Ovary (tissue), 9 donors: ENCODE results near the gene AANAT. TPM values are rescaled to one million over a fixed set of nuclear protein-coding genes. Genes with fewer than 3 reads are reported as not detected.

ENCODE experiments used
- DNase-seq, 5 donors: peaks; one replicate each; pipeline ENCODE4 v3.0.0-alpha.2; 2019 to 2020
- H3K27ac ChIP-seq, 2 donors: fragments of 200-600 bp; one replicate each; pipeline versions ENCODE4 v1.5.1 to v1.8.0; 2019 to 2022
- H3K27me3 ChIP-seq: fragments of 200-600 bp; one replicate; pipeline ENCODE4 v1.8.0; 2022
- H3K36me3 ChIP-seq: fragments of 200-600 bp; sonication (generic); one replicate; pipeline ENCODE4 v1.5.1; 2019
- H3K4me1 ChIP-seq: one replicate; pipeline ENCODE4 v1.8.1; 2013; ENCODE audit warnings: mild to moderate bottlenecking, moderate library complexity; ENCODE audit not compliant: insufficient read depth
- H3K4me3 ChIP-seq: fragments of 200-600 bp; sonication (generic); one replicate; pipeline ENCODE4 v1.5.1; 2017
- H3K9me3 ChIP-seq, 2 donors: fragments of 200-600 bp in 1 of 2; sonication (generic) in 1 of 2; one replicate each; pipeline versions ENCODE4 v1.5.1 to v1.8.1; 2013 to 2019; ENCODE audit warnings: mild to moderate bottlenecking in 1 of 2, moderate library complexity in 1 of 2
- EP300 ChIP-seq: sonication (generic); formaldehyde crosslinking; IDR thresholded peaks from one replicate; pipeline ENCODE4 v1.6.1; 2017; ENCODE audit warnings: antibody characterized with exemption
- POLR2A ChIP-seq: fragments of 450-650 bp; IDR thresholded peaks from one replicate; pipeline ENCODE4 v1.6.1; 2017; ENCODE audit warnings: antibody characterized with exemption, mild to moderate bottlenecking, moderate library complexity
- WGBS, 3 donors: extraction: QIAGEN DNeasy Blood & Tissue Kit in 1 of 3; methylation state at CpG; one replicate each; pipeline versions ENCODE4 v1.1.5 to v1.1.7; 2013 to 2017; 5-methylcytosine and 5-hydroxymethylcytosine counted together
- intact Hi-C, 4 donors: fragments of 100-400 bp; cut with DNase I; formaldehyde crosslinking; loops; one replicate each; pipeline versions ENCODE4 v1.11.0 to v1.15.1; 2022 to 2023
- polyA plus RNA-seq, 2 donors: library from polyadenylated mRNA; stranded (reverse); fragments of 200-250 nt in 1 of 2; fragments of 350-450 nt in 1 of 2; fragmentation: Illumina TruSeq in 1 of 2; extraction: RNeasy Lipid Tissue Mini Kit (QIAGEN cat#74804) in 1 of 2; gene quantifications; one replicate each; pipeline ENCODE4 v1.2.3, GENCODE V29; 2013 to 2014
- total RNA-seq, 7 donors: library from RNA; depleted of rRNA in 2 of 7; stranded (reverse); fragments of >200 nt in 2 of 7; fragmentation: NEBNext Ultra II Directional in 3 of 7; extraction: Animal tissue kit (Norgen Biotek cat#: 25700) in 3 of 7; gene quantifications; one replicate each; pipeline versions ENCODE4 v1.1.0 to v1.2.4, GENCODE V29; 2016 to 2023
- TF ChIP-seq, protein P1 (sequence below), 3 donors: fragments of 450-650 bp in 2 of 3; fragments of 200-600 bp in 1 of 3; IDR thresholded peaks; one replicate each; pipeline versions ENCODE4 v1.5.1 to v1.8.0; 2016 to 2022; ENCODE audit warnings: antibody characterized with exemption in 3 of 3, mild to moderate bottlenecking in 1 of 3
- donor health status: DM: no; HTN: no; CAD: no; lungs with moderate emphysema.
- donor health status: DM: no; HTN: no; CAD: no.
- donor health status: Bipolar disorder and iron deficiency.
- donor health status: DM: yes; HTN: yes; CAD: no.
- donor health status: DM: no; HTN: no; CAD: no.
- donor health status: DM: yes; HTN: yes; CAD: no.

The AANAT gene
- total and polyA plus RNA-seq, 9 donors: not detected

DNA sequence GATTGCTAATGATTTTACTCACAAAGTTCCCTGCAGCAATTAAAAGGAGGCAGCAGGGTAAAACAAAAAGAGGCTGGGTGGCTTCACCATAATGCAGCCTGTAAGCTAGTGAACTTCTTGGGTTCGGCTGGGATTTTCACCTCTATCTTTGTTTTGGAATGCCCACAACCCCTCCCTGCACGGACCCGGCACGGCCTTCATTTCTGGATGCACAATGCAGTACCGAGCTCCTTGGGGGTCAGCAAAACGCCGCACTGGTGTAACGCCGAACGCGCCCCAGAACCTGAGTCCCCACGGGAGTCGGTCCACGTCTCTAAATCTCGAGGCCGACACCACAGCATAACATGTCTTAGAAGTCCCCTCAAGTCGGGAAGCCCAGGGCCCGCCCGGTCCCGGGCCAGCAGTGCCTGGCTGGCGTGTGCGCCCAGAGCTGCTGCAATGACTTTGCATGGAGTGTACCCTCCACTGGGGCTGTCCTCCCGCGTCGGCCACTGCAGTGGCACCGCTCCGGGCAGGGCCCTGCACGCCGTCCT, 15.2 kb upstream of the AANAT start:
- Histone ChIP-seq H3K4me3 (peak overlapping the region; percentile 65), H3K27me3 (no peaks in the 10 kb centered on the region), H3K27ac (no peak overlapping the region), H3K36me3 (no peaks in the 10 kb centered on the region), H3K9me3 (no peaks in the 10 kb centered on the region), H3K4me1 (peaks cover 4% of the 10 kb centered on the region)
- intact Hi-C loops: loop anchor here in 1 of 4 donors (10.0 kb wide), 1 partner anchor 47 kb away; no protein-coding TSS in a partner anchor
- TF ChIP-seq EP300 (no peak), POLR2A (no peak)
- TF ChIP-seq, protein P1, sequence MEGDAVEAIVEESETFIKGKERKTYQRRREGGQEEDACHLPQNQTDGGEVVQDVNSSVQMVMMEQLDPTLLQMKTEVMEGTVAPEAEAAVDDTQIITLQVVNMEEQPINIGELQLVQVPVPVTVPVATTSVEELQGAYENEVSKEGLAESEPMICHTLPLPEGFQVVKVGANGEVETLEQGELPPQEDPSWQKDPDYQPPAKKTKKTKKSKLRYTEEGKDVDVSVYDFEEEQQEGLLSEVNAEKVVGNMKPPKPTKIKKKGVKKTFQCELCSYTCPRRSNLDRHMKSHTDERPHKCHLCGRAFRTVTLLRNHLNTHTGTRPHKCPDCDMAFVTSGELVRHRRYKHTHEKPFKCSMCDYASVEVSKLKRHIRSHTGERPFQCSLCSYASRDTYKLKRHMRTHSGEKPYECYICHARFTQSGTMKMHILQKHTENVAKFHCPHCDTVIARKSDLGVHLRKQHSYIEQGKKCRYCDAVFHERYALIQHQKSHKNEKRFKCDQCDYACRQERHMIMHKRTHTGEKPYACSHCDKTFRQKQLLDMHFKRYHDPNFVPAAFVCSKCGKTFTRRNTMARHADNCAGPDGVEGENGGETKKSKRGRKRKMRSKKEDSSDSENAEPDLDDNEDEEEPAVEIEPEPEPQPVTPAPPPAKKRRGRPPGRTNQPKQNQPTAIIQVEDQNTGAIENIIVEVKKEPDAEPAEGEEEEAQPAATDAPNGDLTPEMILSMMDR (IDR thresholded peaks at IDR 0.05): no peak
- no peak for DNase-seq
- WGBS, 3 donors: 0 to 2% (median 1%) methylated on average over 25 to 29 of the region's 29 CpGs

DNA sequence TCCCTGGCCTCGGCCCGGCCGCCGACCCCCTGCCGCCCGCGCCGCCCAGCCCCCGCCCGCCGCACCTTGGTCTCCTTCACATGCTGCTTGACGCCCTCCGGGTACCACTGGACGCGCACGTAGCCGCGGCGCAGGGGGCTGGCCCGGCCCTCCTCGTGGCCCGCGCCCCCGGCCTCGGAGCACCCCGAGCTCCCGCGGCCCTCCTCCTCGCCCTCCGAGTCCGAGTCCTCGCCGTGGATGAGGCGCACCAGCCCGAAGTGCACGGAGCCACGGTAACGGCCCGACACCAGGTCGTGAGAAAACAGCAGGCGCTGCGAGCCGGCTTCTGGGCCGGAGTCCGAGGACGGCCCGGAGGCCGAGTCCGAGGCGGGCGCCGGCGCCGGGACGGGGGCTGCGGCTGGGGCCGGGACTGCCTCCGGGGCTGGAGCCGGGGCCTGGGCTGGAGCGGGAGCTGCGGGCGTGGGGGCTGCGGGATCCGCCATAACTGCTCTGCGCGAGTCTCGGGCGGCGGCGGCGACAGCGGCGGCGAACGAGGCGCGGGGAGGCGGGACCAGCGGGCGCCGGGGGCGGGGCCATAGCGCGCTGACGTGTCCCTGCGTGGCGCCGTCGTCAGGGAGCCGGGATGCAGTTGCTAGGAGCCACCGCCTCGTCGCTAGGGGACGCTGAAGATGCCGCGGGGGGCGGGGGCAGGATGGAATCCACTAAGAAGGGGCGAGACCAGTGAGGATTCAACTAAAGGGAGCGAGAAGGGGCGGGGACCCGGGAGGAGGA, 14.6 kb upstream of the AANAT start, which contains the start of gene UBE2O:
Gene UBE2O (minus strand): TSS at position 493 of the 771 bp plus-strand sequence. CDS start 11 bp downstream, at position 482.
- Histone ChIP-seq H3K4me3 (peak within 1 kb of the TSS; percentile 65), H3K9me3 (no peaks in the 10 kb centered on the region), H3K27ac (peak within 1 kb of the TSS; percentile 40 to 56), H3K27me3 (no peaks in the 10 kb centered on the region), H3K36me3 (no peaks in the 10 kb centered on the region), H3K4me1 (peaks cover 2% of the 10 kb centered on the region)
- 1% methylated on average over 56 to 101 of the region's 101 CpGs for WGBS, 3 donors
- TF ChIP-seq POLR2A: peak; percentile 25
- TF ChIP-seq, protein P1 (IDR thresholded peaks at IDR 0.05): peak in 2 of 3 donors; percentile 52 to 58
- TF ChIP-seq EP300: no peak
- intact Hi-C loops: loop anchor here in 1 of 4 donors (10.0 kb wide), 1 partner anchor 48 kb away; no protein-coding TSS in a partner anchor
- DNase-seq: peak; percentile 75 to 93 (median 85)

DNA sequence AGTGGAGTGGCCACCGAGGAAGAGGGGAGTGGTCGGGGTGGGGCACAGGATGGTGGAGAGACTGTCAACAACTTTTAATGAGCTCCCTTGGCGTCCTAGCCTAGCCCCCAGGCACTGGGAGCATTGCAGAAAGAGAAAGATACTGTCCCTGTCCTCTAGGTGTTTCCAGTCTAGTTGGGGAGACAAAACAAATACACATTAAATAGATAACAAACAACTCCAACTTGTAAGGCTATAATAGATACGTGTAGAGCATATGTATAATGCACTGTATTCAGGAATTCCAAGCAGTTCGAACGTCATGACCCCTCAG, 14.0 kb upstream of the AANAT start:
- no peak overlapping the region for H3K27ac ChIP-seq
- no peaks in the 10 kb centered on the region for H3K36me3 ChIP-seq
- H3K4me1 ChIP-seq: peaks cover 2% of the 10 kb centered on the region
- H3K9me3 ChIP-seq: no peaks in the 10 kb centered on the region
- WGBS, 3 donors: 13 to 19% (median 19%) methylated on average over 6 of the region's 6 CpGs
- H3K27me3 ChIP-seq: no peaks in the 10 kb centered on the region
- no peak overlapping the region for H3K4me3 ChIP-seq
- no peak for DNase-seq
- TF ChIP-seq, protein P1 (IDR thresholded peaks at IDR 0.05): no peak
- no peak for TF ChIP-seq EP300
- no peak for TF ChIP-seq POLR2A
- intact Hi-C loops: loop anchor here in 1 of 4 donors (10.0 kb wide), 1 partner anchor 49 kb away; no protein-coding TSS in a partner anchor

DNA sequence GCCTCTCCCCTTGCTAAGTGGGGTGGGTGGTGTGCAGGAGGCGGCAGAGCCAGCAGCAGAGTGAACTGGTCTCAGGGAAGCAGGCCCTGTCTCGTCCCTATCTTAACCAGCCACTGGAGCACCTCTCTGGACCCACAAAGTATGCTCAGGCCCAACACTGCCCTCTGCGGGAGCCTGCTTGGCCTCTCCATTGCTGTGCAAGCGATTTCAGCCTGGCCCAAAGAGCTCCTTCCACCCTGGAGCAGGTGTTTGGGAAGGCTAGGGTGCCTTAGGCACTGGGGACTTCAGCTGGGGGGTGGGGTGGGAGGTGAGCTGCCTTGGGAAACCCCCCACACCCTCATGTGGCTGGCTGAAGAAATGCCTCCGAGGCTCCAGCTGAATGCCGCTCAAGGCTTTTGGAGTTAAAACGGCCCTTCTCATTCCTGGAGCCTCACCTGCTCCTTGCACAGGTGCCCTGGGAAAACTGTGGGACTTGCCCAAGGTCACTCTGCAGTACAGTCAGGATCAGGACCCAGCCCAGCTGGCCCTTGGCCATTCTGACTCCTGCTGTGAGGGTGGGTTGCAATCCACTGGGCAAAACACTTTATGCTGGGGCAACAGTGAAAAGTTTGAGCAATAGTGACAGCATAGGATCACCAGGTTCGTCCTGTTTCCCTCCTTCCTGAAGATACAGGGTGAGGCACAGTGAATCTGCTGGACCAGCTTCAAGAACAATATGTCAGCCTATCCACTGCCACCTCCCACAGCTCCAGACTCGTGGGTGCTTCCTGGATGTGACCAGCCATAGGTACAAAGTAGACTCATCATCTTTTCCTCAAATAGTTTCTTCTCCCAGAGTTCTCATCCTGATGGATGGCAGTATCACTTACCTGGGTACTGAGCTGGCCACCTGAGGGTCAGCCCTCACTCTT, 8.6 kb upstream of the AANAT start:
- no peak for TF ChIP-seq EP300
- TF ChIP-seq POLR2A: no peak
- TF ChIP-seq, protein P1 (IDR thresholded peaks at IDR 0.05): no peak
- H3K4me3 ChIP-seq: no peak overlapping the region
- intact Hi-C loops: loop anchor here in 1 of 4 donors (10.0 kb wide), 1 partner anchor 54 kb away; no protein-coding TSS in a partner anchor

More for the DNA sequence above, 8.6 kb upstream of the AANAT start:
- WGBS, 3 donors: 35 to 42% (median 37%) methylated on average over 8 to 9 of the region's 9 CpGs
- Histone ChIP-seq H3K4me1 (no peaks in the 10 kb centered on the region), H3K27me3 (no peaks in the 10 kb centered on the region), H3K36me3 (no peaks in the 10 kb centered on the region), H3K27ac (no peak overlapping the region), H3K9me3 (no peaks in the 10 kb centered on the region)
- peak in 4 of 5 donors; percentile 51 to 75 (median 61) for DNase-seq
